BLaER1 treated with 17β-estradiol and CSF1 and Interleukin-3, amounts not matched to agents 10 nM and 100 nM (cell line): ENCODE results near the gene IRF2BPL.

Source experiments
- H3K27ac ChIP-seq, 11 experiments: shearing (Covaris generic); formaldehyde crosslinking; 2 replicates each; pipeline ENCODE4 v1.8.1; 2022
- H3K27me3 ChIP-seq, 11 experiments: shearing (Covaris generic); formaldehyde crosslinking; 2 replicates each; pipeline ENCODE4 v1.8.1; 2022
- H3K36me3 ChIP-seq, 11 experiments: shearing (Covaris generic); formaldehyde crosslinking; 2 replicates each; pipeline ENCODE4 v1.8.1; 2022
- H3K4me1 ChIP-seq, 10 experiments: shearing (Covaris generic); formaldehyde crosslinking; 2 replicates each; pipeline ENCODE4 v1.8.1; 2022
- H3K4me2 ChIP-seq, 11 experiments: shearing (Covaris generic); formaldehyde crosslinking; 2 replicates each; pipeline ENCODE4 v1.8.1; 2022
- H3K4me3 ChIP-seq, 10 experiments: shearing (Covaris generic); formaldehyde crosslinking; 2 replicates each; pipeline ENCODE4 v1.8.1; 2022
- H3K9ac ChIP-seq, 11 experiments: shearing (Covaris generic); formaldehyde crosslinking; 2 replicates each; pipeline ENCODE4 v1.8.1; 2022
- H3K9me3 ChIP-seq, 11 experiments: shearing (Covaris generic); formaldehyde crosslinking; replicated peaks in 1 of 11; 2 replicates each; pipeline ENCODE4 v1.8.1; 2022
- H4K20me1 ChIP-seq, 11 experiments: shearing (Covaris generic); formaldehyde crosslinking; 2 replicates each; pipeline ENCODE4 v1.8.1; 2022
- Cebpa-rat ChIP-seq, 11 experiments: shearing (Covaris generic); IDR thresholded peaks; 2 replicates each; pipeline ENCODE4 v1.8.1; 2022

IRF2BPL gene

GRCh38 chr14:76977793-76978720 lies 50.5 kb downstream of the IRF2BPL start:
- H3K9me3 ChIP-seq = peaks cover 15 to 26% (median 23%) of the 10 kb centered on the region in 11 experiments
- peaks cover 0 to 9% (median 0%) of the 10 kb centered on the region in 11 experiments; a peak in 2 of 22 replicates for H3K36me3 ChIP-seq
- peak overlapping the region; percentile 80 to 89 (median 82) for H3K4me2 ChIP-seq
- H3K4me1 ChIP-seq = peaks cover 51 to 65% (median 55%) of the 10 kb centered on the region in 10 experiments
- H4K20me1 ChIP-seq = no peaks in the 10 kb centered on the region
- TF ChIP-seq Cebpa-rat (IDR thresholded peaks at IDR 0.05) = no peak
- no peaks in the 10 kb centered on the region for H3K27me3 ChIP-seq
- H3K4me3 ChIP-seq = no peak overlapping the region
- H3K9ac ChIP-seq = peak overlapping the region in 8 of 11 experiments; percentile 1 to 65 (median 42); a peak in 8 of 22 replicates
- peak overlapping the region; percentile 33 to 82 (median 64); a peak in 20 of 22 replicates for H3K27ac ChIP-seq

DNA sequence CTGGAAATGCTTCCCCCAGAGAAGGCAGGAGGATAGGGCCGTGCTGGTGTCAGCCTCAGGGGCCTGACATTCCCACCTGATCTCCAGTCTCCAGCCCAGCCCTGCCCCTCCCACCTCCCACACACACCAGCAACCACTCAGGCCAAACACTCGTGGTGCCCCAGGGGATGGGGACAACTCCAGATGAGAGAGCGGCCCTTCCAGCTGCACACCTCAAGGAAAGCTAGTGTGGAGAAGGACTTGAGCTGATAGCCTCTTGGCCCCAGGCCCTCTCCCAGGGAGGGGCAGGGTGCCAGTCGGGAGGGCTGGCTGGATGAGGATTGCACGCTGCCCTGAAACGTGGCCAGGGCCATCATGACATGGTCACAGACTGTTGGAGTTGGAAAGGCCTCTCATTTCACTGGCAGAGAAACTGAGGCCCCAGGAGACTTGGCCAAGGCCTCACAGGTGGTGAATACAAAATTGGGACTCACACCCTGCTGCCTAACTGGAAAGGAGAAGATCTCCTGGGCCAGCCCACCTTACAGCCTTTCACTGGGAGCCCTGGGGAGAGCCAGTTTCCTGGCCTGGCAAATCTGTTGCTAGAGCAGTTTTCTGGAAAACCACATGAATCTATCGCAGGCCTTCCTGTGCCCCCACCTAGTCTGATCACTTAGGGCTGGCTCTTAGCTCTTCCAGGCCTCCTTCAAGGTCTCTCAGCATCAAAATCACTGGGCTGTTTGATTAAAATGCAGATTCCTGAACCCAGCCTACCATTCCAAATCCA lies 52.1 kb downstream of the IRF2BPL start:
- Histone ChIP-seq H3K27ac (peak overlapping the region in 8 of 11 experiments; percentile 3 to 82 (median 56); a peak in 15 of 22 replicates), H4K20me1 (no peaks in the 10 kb centered on the region), H3K4me1 (peaks cover 51 to 65% (median 55%) of the 10 kb centered on the region in 10 experiments), H3K4me2 (peak overlapping the region; percentile 80 to 89 (median 82)), H3K36me3 (peaks cover 0 to 3% (median 0%) of the 10 kb centered on the region in 11 experiments; a peak in 1 of 22 replicates), H3K4me3 (no peak overlapping the region), H3K9ac (peak overlapping the region in 7 of 11 experiments; percentile 1 to 47 (median 34); a peak in 9 of 22 replicates), H3K9me3 (peaks cover 5 to 14% (median 12%) of the 10 kb centered on the region in 11 experiments), H3K27me3 (no peaks in the 10 kb centered on the region)
- TF ChIP-seq Cebpa-rat (IDR thresholded peaks at IDR 0.05) = no peak

- Histone ChIP-seq H3K9me3 (peaks cover 0 to 8% (median 5%) of the 10 kb centered on the region in 11 experiments; a peak in 15 of 22 replicates), H3K4me1 (peaks cover 51 to 65% (median 55%) of the 10 kb centered on the region in 10 experiments), H3K27me3 (no peaks in the 10 kb centered on the region), H3K9ac (peak overlapping the region in 3 of 11 experiments; percentile 1 to 47 (median 34); a peak in 4 of 22 replicates), H3K27ac (peak overlapping the region in 4 of 11 experiments; percentile 0 to 71 (median 38); a peak in 2 of 22 replicates), H3K4me3 (no peak overlapping the region), H3K4me2 (peak overlapping the region; percentile 80 to 89 (median 82)), H3K36me3 (no peaks in the 10 kb centered on the region), H4K20me1 (no peaks in the 10 kb centered on the region)
- no peak for TF ChIP-seq Cebpa-rat (IDR thresholded peaks at IDR 0.05)
Observed at GRCh38 chr14:76975812-76976211, 52.7 kb downstream of the IRF2BPL start.

DNA sequence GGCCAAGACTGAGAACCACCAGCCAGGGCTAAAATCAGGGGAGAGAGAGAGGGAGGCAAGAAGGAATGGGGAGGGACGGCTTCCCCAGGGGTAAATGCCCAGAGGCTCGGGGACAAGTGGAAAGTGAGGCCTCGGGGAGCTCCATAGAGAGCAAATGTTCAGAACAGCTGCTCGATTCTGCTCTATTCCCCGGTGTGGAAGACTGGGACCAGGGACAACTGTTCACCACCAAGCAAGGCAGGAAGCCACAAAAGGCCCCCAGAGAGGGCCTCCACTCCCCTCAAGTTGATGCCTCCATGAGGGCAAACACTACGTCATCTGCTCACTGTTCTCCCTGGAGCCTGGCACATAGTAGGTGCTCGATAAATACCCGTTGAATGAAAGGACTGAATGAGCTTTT lies 53.5 kb downstream of the IRF2BPL start:
- H3K9ac ChIP-seq = peak overlapping the region in 9 of 11 experiments; percentile 6 to 53 (median 42); a peak in 12 of 22 replicates
- H3K27ac ChIP-seq = peak overlapping the region in 6 of 11 experiments; percentile 8 to 48 (median 28); a peak in 9 of 22 replicates
- no peaks in the 10 kb centered on the region for H4K20me1 ChIP-seq
- H3K4me3 ChIP-seq = no peak overlapping the region
- H3K36me3 ChIP-seq = no peaks in the 10 kb centered on the region
- peaks cover 51 to 64% (median 55%) of the 10 kb centered on the region in 10 experiments for H3K4me1 ChIP-seq
- peak overlapping the region; percentile 80 to 89 (median 82) for H3K4me2 ChIP-seq
- H3K9me3 ChIP-seq = no peaks in the 10 kb centered on the region; a peak in 1 of 22 replicates
- H3K27me3 ChIP-seq = no peaks in the 10 kb centered on the region
- TF ChIP-seq Cebpa-rat (IDR thresholded peaks at IDR 0.05) = no peak
